A549 (cell line): ENCODE data around the gene GRIK5.

Source experiments
- BHLHE40 ChIP-seq: IDR thresholded peaks from 2 replicates; pipeline ENCODE4 v1.6.1; 2012; ENCODE audit warnings: low read depth, low read length, inconsistent platforms
- CEBPB ChIP-seq, 2 experiments: fragments of >200 bp in 1 of 2; sonication (Bioruptor Twin) in 1 of 2; formaldehyde crosslinking in 1 of 2; IDR thresholded peaks; 2 replicates each; pipeline ENCODE4 v1.6.1; 2012 to 2016
- E2F6 ChIP-seq: IDR thresholded peaks from 2 replicates; pipeline ENCODE4 v1.6.1; 2012; ENCODE audit warnings: low read depth, borderline replicate concordance
- FOSL2 ChIP-seq, 2 experiments: fragments of 450-650 bp in 1 of 2; fragments of >200 bp in 1 of 2; sonication (Bioruptor Twin) in 1 of 2; formaldehyde crosslinking; IDR thresholded peaks; 2 replicates each; pipeline versions ENCODE4 v1.5.0 to v1.6.1; 2016 to 2020; ENCODE audit warnings: mild to moderate bottlenecking in 1 of 2, moderate library complexity in 1 of 2
- JUN ChIP-seq, 2 experiments: fragments of >200 bp; sonication (Bioruptor Twin); formaldehyde crosslinking; IDR thresholded peaks; 2 replicates in 1 of 2; 3 replicates in 1 of 2; pipeline ENCODE4 v1.6.1; 2016 to 2017
- MAZ ChIP-seq: fragments of 150-350 bp; IDR thresholded peaks from 2 replicates; pipeline ENCODE4 v1.6.1; 2014; ENCODE audit warnings: antibody characterized with exemption, low read depth, low read length, borderline replicate concordance
- POLR2A ChIP-seq: IDR thresholded peaks from 2 replicates; pipeline ENCODE4 v1.6.1; 2012; ENCODE audit warnings: mild to moderate bottlenecking, low read length
- POLR2AphosphoS2 ChIP-seq: conservative IDR thresholded peaks from 2 replicates; pipeline ENCODE4 v1.6.1; 2012; ENCODE audit warnings: low read length, improper control_type of control experiment, inconsistent platforms
- RAD21 ChIP-seq, 2 experiments: fragments of >200 bp in 1 of 2; sonication (Bioruptor Twin) in 1 of 2; formaldehyde crosslinking in 1 of 2; IDR thresholded peaks in 1 of 2; conservative IDR thresholded peaks in 1 of 2; 2 replicates in 1 of 2; 3 replicates in 1 of 2; pipeline ENCODE4 v1.6.1; 2012 to 2018; ENCODE audit warnings: inconsistent platforms in 1 of 2
- RFX5 ChIP-seq: fragments of 450-650 bp; IDR thresholded peaks from 2 replicates; pipeline ENCODE4 v1.7.1; 2014; ENCODE audit warnings: antibody characterized with exemption, mild to moderate bottlenecking, moderate library complexity
- TF ChIP-seq, protein P1 (sequence below): fragments of >200 bp; sonication (Bioruptor Twin); formaldehyde crosslinking; IDR thresholded peaks from 3 replicates; pipeline ENCODE4 v1.5.1; 2016

DNA sequence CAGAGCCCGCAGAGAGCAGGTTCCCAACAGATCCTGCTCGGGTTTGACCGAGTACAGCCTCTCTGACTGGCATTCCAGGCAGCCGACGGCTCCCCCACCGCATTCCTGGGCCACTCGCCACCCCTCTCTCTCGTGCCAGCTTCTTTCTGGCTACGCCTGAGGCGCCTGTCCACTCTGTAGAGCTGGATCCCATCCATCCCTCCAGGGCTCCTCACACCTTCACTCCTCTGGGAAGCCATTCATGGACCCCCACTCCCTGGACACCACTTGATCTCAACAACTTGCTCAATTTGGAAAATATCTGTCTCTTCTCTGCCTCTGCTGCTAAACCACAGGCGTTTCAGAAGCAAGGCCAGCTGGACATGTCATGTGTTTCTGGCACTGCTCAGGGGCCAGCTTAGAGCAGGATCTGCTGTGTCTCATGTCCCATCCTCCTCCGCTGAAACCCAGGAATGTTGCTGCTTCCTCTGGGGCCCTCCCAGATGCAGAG, 45.3 kb downstream of the GRIK5 start:
- TF ChIP-seq POLR2A (no peak), RFX5 (no peak), RAD21 (conservative IDR thresholded peaks at IDR 0.05 in 1 of 2, IDR thresholded peaks at IDR 0.05 in 1 of 2) (no peak), MAZ (no peak), POLR2AphosphoS2 (no peak), JUN (IDR thresholded peaks at IDR 0.05) (no peak), CEBPB (IDR thresholded peaks at IDR 0.05) (no peak), FOSL2 (IDR thresholded peaks at IDR 0.05) (no peak), FOSL2 (CRISPR knock-in tag; IDR thresholded peaks at IDR 0.05) (no peak), E2F6 (no peak), BHLHE40 (no peak)
- TF ChIP-seq, protein P1, sequence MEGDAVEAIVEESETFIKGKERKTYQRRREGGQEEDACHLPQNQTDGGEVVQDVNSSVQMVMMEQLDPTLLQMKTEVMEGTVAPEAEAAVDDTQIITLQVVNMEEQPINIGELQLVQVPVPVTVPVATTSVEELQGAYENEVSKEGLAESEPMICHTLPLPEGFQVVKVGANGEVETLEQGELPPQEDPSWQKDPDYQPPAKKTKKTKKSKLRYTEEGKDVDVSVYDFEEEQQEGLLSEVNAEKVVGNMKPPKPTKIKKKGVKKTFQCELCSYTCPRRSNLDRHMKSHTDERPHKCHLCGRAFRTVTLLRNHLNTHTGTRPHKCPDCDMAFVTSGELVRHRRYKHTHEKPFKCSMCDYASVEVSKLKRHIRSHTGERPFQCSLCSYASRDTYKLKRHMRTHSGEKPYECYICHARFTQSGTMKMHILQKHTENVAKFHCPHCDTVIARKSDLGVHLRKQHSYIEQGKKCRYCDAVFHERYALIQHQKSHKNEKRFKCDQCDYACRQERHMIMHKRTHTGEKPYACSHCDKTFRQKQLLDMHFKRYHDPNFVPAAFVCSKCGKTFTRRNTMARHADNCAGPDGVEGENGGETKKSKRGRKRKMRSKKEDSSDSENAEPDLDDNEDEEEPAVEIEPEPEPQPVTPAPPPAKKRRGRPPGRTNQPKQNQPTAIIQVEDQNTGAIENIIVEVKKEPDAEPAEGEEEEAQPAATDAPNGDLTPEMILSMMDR = no peak
